HG03103 (cell line): ENCODE results near the gene OR4X1.
A peak's percentile ranks its signal among the peaks of the same experiment; 100 is the strongest.
"Not testable (repeated sequence)": the region's sequence is repeated elsewhere in the genome, so short reads cannot be mapped to it uniquely, and the experiment has no call there.

Source experiments
- ATAC-seq: cut with Tn5 transposase; IDR thresholded peaks from one replicate; pipeline ENCODE4 v1.9.1; 2021; ENCODE audit warnings: low read depth; ENCODE audit not compliant: unreplicated experiment

The OR4X1 gene, protein sequence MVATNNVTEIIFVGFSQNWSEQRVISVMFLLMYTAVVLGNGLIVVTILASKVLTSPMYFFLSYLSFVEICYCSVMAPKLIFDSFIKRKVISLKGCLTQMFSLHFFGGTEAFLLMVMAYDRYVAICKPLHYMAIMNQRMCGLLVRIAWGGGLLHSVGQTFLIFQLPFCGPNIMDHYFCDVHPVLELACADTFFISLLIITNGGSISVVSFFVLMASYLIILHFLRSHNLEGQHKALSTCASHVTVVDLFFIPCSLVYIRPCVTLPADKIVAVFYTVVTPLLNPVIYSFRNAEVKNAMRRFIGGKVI

DNA sequence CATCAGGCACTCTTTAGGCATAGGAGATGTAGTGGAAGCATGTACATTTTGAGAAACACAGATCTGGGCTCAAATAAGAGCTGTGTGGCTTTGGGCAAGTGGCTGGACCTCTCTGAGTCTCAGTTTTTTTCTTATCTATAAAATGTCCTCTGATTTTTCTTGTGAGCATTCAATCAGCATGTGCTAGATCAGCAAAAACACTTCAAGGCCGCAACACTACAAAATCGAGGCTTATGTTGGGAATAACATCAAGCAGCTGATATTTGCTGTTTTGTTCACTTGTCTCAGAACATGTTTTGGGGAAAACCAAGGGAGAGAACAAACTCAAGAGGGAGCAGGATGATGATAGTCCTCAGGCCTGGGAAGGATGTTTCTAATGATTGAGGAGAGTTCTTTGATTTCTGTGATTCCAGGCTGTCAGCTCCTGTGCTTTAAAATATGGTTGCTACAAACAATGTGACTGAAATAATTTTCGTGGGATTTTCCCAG lies at the start of gene OR4X1:
Gene OR4X1 (plus strand): TSS at position 439 of the 489 bp plus-strand sequence. CDS start 0 bp downstream, at position 439.
- ATAC-seq = no peak

GRCh38 chr11:48216510-48216909 lies 47.2 kb upstream of the OR4X1 start, which contains the start of gene OR4B1:
OR4B1 (plus strand) TSS chr11:48216810; CDS start chr11:48216810, 0 bp downstream.
- no peak for ATAC-seq

DNA sequence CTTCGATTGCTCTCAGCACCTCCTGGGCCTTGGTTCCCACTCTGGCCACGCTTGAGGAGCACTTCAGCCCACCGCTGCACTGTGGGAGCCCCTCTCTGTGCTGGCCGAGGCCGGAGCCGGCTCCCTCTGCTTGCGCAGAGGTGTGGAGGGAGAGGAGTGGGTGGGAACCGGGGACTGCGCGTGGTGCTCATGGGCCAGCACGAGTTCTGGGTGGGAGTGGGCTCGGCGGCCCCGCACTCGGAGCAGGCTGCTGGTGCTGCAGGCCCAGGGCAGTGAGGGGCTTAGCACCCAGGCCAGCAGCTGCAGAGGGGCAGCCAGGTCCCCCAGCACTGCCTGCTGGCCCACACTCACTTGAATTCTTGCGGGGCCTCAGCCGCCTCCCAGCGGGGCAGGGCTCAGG lies 34.9 kb upstream of the OR4X1 start:
- ATAC-seq = no peak

DNA sequence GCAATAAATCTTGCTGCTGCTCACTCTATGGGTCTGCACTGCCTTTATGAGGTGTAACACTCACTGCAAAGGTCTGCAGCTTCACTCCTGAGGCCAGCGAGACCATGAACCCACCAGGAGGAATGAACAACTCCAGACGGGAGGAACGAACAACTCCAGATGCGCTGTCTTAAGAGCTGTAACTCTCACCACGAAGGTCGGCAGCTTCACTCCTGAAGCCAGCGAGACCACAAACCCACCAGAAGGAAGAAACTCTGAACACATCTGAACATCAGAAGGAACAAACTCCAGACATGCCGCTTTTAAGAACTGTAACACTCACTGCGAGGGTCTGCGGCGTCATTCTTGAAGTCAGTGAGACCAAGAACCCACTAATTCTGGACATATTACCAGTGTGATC lies 33.6 kb upstream of the OR4X1 start:
- not testable (repeated sequence) for ATAC-seq

GRCh38 chr11:48237727-48238126 lies 25.9 kb upstream of the OR4X1 start:
- ATAC-seq = no peak

DNA sequence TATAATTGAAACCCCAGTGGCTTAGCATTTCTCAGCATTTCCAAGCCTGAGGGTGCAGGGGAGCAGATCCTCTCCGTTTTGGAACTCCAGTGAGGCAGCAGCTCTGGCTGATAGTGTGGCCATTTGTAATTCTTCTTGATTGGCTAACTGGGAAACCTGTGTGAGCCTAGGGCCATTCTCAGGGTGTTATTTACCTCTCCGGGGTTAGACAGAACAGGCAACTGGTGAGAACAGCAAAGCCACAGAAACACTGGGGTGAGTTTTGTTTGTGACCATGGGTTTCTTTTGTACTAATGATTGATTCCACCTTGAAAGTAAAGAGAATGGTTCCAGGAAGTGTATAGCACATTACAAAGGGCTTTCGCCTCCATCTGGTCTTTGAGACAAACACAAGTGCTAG lies 21.2 kb upstream of the OR4X1 start:
- no peak for ATAC-seq

GRCh38 chr11:48244804-48245203 lies 18.9 kb upstream of the OR4X1 start, which contains the start of gene OR4X2:
OR4X2 (plus strand) TSS chr11:48245104; CDS start chr11:48245104, 0 bp downstream.
- ATAC-seq = no peak

DNA sequence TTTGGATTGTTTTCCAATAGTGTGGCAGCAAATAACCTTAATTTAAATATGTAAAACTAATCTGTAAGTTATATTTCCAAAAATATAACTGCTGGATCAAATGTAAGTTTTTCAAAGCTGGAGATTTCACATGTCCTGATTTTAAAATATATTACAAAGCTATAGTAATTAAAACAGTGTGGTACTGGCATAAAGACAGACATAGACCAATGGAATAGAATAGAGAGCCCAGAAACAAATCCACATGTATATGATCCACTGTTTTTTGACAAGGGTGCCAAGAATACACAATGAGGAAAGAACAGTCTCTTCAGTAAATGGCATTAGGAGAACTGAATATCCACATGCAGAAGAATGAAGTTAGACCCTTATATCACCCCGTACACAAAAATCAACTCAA lies 14.8 kb upstream of the OR4X1 start:
- ATAC-seq = no peak

DNA sequence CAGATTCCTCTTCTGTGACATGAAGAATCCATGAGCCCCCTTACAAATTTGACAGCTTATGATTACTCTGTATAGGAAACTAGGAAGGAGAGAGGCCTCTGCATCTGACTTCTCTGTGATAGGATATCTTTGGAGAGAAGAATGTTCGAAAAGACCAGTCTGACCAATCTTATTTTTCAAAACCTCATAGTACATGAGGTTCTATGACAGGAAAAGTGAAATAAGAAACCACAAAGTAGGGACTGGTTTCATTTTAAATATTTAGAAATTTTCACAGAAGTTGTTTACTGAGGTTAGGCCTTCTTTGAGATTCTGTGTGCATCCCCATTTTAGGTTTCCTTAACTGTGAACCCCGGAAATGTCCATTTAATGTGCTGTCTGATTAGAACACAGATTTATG lies 2.1 kb upstream of the OR4X1 start:
- ATAC-seq = no peak

DNA sequence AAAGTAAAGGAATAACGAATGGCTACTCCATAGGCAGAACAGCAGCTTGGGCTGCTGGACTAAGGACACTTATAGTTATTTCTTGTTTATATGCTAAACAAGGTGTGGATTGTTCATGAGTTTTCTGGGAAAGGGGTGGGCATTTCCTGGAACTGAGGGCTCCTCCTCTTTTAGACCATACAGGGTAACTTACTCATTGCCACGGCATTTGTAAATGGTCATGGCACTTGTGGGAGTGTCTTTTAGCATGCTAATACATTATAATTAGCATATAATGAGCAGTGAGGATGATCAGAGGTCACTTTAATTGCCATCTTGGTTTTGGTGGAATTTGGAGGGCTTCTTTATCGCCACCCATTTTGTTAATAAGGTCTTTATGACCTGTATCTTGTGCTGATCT lies 7.0 kb downstream of the OR4X1 start:
- ATAC-seq = no peak

DNA sequence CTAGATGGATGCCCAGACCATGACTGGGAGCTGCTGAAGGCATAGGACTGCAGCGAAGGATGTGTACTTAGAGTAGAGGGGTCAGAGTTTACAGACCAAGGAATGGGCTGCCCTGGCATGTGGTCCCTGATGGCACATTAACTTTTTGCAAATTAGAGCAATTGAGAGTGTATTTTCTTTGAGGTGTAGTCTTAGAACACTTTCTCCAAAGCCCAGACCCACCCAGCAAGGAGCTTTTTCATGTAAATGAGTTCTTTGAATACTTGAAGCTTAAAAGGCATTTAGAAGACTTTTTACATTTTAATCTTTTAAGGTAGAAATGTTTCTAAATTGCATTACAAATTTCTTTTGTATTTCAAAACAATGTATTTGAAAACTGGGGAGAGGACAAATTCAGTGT lies 8.9 kb downstream of the OR4X1 start:
- ATAC-seq = no peak

DNA sequence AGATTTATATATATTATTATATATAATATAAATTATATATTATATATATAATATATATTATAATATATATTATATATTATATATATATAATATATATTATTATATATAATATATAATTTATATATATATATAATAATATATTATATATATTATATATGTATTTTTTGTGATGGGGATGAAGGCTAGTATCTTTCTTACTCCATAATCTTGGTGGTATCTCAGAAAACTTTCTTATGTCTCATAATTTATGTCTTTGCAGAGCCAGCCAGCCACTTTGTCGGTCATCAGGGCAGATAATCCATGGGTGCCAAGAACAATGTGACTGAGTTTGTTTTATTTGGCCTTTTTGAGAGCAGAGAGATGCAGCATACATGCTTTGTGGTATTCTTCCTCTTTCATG lies 42.3 kb downstream of the OR4X1 start, which contains the start of gene OR4S1:
Gene OR4S1 (plus strand): TSS at position 301 of the 400 bp plus-strand sequence. CDS start 0 bp downstream, at position 301.
- no peak for ATAC-seq

- ATAC-seq = peak; percentile 89
Measured at GRCh38 chr11:48307760-48308386, 44.2 kb downstream of the OR4X1 start.

DNA sequence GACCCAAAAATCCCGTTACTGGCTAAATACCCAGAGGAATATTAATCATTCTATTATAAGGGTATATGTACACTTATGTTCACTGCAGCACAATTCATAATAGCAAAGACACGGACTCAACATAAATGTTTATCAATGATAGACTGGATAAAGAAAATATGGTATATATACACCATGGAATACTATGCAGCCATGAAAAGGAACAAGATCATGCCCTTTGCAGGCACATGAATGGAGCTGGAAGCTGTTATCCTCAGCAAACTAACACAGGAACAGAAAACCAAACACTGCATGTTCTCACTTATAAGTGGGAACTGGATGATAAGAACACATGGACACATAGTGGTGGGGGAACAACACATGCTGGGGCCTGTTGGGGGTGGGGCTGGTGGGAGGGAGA lies 49.9 kb downstream of the OR4X1 start:
- not testable (repeated sequence) for ATAC-seq
